Stimulated activated CD4-positive, alpha-beta T cell treated with anti-CD3 and anti-CD28 coated beads, Interleukin-15, amount 100 ng/mL, for 1 hour (primary cell): Measurements from ENCODE around the gene PIEZO2.

Experiments used
- DNase-seq, 2 donors: peaks; one replicate each; pipeline ENCODE4 v3.0.0-alpha.2; 2020; ENCODE audit warnings: low read depth in 1 of 2, low spot score in 1 of 2

PIEZO2 gene

DNA sequence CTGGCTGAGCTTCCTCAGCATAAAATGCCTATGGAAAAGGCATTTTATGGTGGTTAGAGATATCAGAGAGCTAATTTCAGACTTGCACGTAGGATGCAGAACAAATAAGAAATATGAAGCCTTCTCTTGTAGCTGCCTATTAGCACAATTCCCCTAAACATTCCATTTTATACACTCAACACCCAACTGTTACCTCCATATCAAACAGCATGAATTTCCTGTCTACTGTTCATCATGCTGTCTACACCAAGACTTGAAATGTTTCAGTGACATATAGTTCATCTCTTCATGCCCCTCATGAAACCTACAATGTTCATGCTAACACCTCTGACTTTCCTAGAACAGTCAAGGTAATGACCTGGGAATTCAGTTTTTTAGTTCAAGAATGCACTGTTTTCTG lies 249.9 kb downstream of the PIEZO2 start:
- no peak for DNase-seq

DNA sequence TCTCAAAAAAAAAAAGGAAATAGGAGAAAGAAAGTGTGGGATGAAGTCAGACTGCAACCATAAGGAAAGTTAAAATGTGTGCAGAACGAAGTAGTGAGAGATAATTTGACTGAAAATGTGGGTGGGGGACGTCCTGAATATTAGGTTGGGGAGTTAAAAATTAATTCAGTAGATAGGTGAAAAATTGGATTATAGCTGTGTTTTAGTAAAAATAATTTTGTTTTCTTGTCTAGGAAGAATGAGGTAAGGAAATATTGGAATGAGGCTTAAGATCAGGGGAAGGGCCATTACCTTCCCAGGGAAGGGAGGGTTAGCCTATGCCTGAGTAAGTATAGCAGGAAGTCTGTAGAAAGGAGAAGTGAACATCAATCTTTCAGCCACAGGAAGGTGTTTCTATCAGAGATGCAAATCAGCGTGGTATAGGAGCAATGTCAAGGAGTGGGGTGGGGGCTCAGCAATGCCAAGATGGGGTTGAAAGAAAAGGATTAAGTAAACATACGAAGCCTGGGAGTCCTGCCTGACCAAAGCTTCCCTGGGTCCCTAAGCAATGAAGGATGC lies 250.9 kb downstream of the PIEZO2 start:
- DNase-seq, result no peak

DNA sequence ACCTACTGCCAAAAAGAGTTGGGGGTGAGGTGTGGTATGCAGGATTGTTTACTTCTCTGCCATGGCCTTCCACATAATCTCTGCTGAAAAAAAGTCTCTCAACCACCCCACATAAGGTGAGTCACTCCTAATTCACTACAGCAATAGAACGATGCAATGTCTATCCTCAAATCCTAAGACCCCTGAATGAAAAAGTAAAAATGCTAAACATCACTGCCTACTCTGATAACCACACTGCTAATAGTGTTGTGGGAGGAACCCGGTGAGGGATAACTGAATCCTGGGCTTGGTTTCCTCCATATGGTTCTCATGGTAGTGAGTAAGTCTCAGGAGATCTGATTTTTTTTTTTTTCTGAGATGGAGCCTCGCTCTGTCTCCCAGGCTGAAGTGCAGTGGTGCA lies 252.5 kb downstream of the PIEZO2 start:
- DNase-seq, result no peak

DNA sequence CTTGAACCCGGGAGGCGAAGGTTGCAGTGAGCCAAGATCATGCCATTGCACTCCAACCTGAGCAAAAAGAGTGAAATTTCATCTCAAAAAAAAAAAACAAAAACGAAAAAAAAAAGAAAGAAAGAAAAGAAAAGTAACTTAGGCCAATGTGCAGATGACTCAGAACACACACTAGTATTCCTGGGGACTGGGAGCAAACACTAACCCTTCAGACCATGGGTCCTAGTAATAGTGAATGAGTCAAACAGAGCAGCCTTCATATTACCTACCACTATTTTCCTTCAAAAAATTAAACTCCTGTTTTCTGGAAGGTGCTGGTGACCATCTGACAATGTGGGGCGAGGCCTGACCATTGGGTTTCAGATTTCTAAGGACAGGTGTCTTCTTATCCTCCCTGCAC lies 253.4 kb downstream of the PIEZO2 start:
- no peak for DNase-seq

DNA sequence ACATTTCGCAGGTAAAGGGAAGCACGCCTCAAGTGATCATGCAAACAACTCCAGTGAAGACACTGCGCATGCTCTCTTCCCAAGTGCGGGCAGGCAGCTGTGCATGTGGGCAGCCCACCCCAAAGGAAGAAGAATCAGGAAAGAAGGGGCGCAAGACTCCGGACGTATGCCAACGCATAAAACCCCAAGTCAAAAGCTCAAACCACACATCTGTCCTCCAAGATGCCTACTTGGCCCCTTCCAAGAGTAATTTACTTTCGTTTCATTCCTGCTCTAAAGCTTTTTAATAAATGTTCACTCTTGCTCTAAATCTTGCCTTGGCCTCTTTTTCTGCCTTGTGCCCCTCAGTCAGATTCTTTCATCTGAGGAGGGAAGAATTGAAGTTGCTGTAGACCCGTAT lies 254.9 kb downstream of the PIEZO2 start:
- DNase-seq, result no peak

DNA sequence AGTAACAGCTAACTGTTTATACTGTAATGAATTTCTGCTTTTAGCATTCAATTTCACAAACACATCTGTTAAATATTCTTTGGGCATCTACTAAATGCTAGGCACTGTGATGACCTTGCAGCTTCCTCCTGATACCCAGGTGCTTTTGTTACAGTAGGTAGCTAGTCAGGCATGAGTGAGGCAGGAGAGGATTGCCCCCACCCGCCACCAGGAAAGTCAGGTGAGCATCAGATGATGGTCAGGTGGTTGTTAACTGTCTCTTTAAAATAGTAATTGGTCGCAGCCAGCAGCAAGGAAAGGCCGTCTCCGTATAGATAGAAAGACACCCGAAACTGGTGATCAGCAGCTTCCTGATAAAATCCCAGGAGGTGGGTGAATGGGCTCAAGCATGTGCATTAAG lies 255.6 kb downstream of the PIEZO2 start:
- no peak for DNase-seq

DNA sequence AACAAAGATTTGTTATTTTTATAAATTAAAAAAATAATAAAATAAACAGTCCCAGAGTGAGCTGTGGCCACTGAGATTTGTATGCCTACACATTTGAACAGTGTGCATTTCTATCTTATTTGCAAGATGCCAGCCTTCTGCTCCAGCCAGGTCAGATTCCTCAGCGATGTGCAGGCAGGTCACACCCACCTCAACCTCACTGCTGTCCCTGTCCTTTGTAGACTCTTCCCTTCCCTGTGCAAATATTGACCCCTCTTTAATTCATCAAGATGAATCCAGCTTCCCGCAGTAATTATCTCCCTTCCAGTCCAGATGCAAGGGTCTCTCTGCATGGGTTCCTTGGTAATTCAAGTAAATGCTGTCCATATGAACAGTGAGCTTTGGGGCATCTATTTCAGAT lies 256.2 kb downstream of the PIEZO2 start:
- DNase-seq, result no peak

DNA sequence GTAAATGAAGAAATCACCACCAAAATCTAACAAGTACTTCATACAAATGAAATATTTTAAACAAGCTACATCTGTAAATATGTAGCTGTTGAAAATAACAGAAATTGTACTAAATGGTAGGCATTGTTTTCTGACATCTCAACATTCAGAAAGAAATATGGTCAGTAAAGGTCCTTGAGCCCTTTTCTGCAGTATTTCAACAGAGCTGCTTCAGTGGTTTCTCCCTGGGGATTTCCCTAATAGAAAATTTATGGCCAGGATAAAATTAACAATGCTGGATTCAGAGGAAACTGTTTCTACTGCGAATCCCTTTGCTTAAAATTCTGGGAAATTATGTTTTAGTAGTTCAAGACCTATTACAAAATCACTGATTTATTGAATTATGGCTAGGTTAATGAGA lies 256.6 kb downstream of the PIEZO2 start:
- DNase-seq, result no peak

DNA sequence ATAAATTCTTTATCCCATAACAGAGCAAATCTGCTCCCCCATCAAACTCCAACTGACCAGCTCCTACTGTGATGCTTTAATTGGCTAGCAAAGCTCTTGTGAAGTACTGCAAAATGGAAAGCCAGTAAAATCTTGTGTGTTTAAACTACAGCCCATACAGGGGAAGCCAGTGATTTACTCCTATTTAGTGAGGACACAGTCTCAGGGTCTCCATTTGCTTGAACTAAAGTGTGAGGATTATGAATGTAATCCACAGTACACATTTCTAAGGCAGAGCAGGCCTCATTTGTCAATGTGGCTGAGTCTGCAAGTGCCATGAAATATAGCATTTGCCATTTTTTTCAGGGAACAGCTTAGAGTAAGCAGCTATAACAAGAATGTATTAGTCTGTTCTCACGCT lies 259.3 kb downstream of the PIEZO2 start:
- no peak for DNase-seq

DNA sequence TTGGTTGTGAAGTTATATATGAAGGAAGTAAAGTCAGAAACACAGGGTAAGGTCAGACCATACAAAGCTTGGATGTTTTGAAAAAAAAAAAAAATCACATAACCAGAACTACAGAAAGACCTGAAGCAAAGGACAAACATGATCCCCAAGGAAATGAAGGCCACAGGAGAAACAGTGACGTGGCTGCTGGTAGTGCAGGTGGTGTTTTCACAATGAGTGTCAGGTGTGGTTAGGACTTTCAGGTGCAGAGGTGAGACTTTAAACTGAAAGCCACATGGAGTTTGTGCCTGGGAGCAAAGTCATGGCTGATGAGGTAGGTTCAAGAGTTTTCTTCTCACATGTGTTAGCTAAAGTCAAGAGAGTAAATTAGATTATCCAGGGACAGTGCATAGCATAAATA lies 270.7 kb downstream of the PIEZO2 start:
- no peak for DNase-seq

DNA sequence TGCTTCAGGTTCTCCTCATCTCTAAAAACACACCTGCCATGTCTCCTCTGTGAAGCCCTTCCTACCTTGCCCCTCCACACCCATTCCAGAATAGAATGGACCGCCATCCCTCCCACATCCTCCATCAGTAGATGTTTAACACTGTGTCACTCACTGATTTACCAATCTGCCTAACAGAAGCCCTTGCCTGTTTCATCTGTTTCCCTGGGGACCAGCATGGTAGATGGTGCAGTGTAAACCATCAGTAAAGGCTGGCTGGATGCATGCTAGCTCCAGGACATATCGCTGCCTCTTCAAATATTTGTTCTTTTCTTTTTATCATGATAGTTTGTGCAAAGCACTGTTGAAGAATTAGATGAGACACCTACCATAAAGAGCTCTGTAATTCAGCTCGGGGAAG lies 271.4 kb downstream of the PIEZO2 start:
- no peak for DNase-seq

DNA sequence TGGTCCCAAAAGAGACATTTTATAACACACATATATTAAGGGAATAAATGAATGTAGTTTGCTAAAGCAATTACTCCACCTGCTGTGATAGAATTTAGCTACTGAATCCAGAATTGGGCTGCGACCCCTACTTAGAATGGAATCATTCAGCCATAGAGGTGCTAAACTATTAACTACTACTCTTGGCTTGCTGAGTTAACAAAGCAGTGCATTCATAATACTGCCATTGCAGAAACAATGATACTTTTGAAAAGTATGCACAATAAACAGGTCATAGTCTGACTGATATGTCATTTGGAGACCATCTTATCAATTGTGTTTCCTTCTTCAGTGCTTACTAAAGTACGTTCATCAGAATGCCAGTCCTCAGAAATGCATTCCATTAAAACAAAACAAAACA lies 273.6 kb downstream of the PIEZO2 start:
- DNase-seq, result no peak

DNA sequence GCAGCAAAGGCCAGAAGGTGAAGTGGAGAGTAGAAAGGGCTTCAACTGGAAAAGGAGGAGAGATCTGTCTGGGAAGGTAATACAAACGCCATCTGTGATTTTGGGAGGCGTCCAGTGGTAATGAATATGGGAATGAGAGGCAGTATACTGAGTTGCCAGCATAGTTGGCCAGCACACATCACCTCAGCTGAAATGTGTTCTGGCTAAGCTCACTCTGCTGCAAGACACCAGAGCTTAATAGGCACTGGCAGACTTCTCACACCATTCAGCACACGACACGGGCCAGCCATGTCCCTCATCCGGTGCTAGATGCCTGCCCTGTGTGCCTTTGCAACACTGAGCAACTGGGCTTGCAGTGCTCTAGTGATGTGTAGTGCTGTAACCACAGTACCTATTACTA lies 277.1 kb downstream of the PIEZO2 start:
- DNase-seq, result no peak

DNA sequence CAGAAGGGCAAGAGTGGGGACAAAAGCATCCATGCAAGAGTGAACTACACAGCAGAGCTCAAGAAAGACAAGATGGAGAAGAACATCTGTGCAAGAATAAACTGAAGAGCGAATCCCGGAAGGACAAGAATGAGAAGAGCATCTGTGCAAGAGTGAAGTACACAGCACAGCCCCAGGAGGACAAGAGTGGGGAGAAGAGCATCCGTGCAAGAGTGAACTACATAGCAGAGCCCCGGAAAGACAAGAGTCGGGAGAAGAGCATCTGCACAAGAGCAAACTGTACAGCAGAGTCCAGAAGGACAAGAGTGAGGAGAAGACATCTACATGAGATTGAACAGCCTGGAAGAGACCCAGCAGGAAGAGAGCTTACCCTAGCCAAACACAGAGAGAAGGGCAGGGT lies 284.6 kb downstream of the PIEZO2 start:
- no peak for DNase-seq

DNA sequence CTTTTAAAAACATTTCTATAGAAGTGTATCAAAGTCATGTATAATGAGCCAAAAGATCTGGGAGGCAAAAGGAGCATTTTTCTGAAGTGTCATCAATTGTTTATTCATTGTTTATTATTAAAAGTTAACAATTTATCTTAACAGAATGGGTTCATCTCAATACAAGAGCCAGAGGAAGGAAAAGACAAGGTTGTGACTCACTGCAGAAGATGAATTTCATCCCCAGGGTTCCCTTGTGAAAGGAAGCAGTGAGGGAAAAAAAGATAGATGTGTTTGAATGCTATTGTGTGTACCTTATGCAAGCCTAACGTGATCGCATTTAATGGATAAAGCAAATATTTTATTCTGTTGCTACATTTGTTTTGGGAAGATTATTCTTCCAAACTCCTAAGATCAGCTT lies 286.3 kb downstream of the PIEZO2 start:
- no peak for DNase-seq

DNA sequence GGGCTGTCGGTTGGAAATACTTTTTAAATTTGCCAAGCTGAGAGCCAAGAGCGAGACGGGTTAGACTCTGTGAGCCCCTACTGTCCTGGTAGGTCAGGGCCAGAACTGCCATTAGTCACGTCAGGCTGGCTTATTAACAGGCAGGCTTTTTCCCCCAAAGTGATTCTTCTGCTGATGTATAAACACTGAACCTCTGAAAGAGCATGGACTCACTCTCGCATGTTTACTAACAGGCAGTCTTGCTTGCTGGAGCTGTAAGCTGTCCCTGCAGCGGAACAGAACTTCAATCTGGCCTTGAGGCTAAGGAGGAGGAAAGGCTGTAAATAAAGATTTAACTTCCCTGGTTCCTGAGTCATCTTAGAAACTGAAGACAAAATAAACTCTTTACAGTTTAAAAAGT lies 288.4 kb downstream of the PIEZO2 start:
- DNase-seq, result no peak

DNA sequence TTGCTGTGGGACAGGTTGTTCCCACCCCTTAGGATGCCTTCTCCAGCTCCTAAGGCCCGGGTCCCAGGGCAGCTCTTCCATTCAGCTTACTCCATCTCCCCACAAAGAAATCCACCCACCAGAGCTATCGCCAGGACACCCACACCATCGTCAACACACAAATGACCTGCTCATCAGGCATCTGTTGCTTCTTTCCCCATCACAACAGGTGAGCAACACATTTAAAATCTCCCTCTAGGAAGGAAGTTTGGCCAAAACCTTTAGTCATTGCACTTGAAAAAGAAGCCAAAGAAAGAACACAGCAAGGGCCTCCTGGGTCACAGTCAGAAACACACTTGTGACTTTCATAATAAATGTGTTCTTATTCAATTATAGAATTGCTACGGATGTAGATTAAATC lies 289.0 kb downstream of the PIEZO2 start:
- no peak for DNase-seq

DNA sequence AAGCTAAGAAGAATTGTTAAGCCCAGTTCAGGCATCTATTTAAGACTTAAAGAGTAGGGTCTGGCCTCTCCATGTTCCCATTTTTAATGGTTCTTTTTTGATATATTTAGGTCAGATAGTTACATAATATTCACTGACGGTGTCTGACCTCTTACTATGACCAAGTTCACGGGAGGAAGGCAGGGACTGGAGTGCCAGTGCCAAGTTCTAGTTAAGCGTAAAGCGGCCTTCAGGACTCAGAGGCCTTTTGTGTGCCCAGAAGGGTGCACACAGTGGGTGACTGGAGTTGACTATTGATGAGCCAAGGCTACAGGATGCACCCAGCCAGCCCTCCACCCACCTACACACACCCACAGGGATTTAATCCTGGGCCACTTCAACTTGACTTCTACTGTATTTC lies 290.9 kb downstream of the PIEZO2 start:
- no peak for DNase-seq

DNA sequence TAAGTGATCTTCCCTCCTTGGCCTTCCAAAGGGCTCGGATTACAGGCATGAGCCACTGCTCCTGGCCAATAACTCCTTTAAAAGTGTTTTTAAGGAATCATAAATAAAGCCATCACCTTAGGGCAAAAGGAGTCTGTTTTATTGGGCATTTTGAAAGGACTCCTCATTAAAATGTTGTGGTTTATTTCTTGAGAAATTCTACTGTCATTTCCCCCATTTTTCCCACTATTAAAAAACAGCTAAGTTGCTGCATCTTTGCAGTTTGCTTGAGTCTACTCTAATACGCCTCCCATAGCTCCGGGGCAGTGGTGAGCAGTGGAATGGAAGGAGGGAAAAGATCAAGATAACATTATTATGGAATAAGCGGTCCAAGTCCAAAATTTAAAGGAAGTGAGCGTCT lies 293.2 kb downstream of the PIEZO2 start:
- no peak for DNase-seq

DNA sequence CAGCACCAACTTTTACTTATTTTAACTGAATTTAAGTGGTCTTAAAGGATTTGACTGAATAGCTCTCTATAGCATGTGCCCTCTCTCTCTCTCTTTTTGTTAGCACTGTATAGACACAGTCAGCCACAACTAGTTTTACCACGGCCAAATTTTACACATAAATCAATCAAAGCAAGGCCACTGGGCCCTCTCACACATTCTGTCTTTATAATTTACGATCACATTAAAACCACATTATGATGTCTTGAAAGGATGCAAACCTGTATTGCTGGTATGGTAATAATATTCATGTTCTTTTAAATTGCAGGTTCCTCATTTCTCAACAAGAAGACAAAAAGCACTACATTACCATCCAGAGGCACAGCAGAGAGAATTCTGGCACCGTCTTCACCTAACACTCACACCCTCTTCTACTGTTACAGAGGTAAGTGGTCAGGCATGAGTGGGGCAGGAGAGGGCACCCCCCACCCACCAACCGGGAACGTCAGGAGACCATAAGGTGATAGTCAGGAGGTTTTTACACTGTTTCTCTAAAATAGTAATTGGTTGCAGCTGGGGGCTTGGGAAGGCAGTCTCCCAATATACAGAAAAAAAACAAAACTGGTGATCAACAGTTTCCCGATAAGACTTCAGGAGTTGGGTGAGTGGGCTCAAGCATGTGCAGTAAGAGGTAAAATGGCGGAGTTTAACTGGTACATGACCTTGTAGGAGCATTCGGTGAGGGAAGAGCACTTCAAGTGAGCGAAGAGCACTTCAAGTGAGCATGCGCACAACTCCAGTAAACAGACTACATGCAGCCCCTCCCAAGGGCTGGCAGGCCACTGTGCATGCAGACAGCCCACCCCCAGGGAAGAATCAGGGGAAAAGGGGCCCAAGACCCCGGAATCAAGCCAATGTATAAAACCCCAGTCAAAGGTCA lies 296.7 kb downstream of the PIEZO2 start:
- DNase-seq, result no peak

DNA sequence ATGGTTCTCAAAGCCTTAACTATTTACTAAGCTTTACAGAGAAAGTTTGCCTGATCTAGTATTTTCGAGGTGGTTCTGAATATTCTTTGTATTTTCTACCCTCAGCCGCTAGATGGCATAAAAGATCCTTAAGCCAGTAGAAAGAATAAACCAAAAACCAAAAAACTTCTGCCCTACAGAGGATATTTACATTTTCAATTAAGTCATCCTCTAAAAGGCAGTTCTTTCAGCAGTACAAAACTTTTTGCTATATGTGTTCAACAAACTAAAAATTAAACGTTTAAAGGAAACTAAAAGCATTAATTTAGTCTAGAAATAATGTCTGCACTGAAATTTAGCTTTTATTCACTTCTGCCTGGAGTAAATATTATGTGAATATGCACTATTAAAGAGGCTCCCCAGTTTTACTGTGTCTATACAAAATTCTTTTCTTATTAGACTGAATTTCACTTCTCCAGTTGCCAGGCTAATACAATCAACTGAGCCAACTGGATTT lies 297.5 kb downstream of the PIEZO2 start:
- no peak for DNase-seq

DNA sequence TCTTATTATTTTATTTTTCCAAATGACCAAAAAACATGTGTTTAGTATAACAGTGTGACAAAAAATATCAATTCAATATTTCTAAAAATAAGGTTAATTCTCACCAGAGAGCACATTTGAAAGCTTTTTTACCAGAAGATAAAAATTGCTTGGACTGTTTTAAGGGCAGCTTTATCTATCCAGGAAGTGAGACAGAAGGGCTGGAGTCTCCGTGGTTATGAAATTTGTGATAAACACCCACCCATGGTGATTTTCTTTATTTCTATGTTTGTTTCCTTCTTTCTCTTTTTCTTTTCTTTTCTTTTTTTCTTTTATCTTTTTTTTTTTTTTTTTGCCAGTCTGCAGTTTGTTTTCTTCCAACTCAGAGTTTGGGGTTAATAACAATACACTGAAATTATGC lies 298.5 kb downstream of the PIEZO2 start:
- no peak for DNase-seq

DNA sequence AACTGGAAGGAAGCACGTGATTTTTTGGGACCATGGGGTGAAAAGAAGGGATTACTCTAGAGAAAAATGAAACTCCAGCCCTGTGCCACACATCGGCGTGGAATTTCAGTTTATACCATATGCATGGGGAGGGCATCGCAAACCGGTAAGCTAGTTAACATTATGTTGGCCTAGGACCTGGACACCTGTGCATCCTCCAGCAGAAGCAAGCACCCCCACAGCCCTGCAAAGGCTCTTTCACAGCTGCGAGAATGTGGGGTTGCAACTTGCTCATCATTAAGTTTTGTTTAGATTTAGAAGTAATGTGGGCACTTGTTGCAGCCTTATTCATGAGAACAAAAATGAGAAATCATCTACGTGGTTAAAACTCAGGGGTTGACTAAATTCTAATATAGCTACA lies 299.2 kb downstream of the PIEZO2 start:
- DNase-seq, result no peak
